DND-41 (cell line): ENCODE results near the gene SCARF1.

Experiments used
- ATAC-seq: fragments of 200-7000 bp; cut with Tn5 transposase; 3 replicates; pipeline ENCODE4 v1.9.1; 2021; ENCODE audit warnings: low read depth; ENCODE audit not compliant: insufficient read depth
- DNase-seq: peaks from one replicate; pipeline ENCODE4 v3.0.0-alpha.2; 2020
- H2AFZ ChIP-seq: 2 replicates; pipeline ENCODE4 v1.6.0; 2012; ENCODE audit warnings: low read depth, low read length
- H3K27ac ChIP-seq: 2 replicates; pipeline ENCODE4 v1.5.1; 2012; ENCODE audit warnings: low read length, inconsistent platforms
- H3K27me3 ChIP-seq: fragments of 200-600 bp; sonication (generic); 2 replicates; pipeline ENCODE4 v1.6.0; 2012; ENCODE audit warnings: low read length, mild to moderate bottlenecking, inconsistent platforms; ENCODE audit not compliant: insufficient read depth, poor library complexity
- H3K36me3 ChIP-seq: 2 replicates; pipeline ENCODE4 v1.5.1; 2012; ENCODE audit warnings: low read length, inconsistent platforms; ENCODE audit not compliant: insufficient read depth
- H3K4me1 ChIP-seq: 2 replicates; pipeline ENCODE4 v1.5.1; 2012; ENCODE audit warnings: mild to moderate bottlenecking, low read length; ENCODE audit not compliant: insufficient read depth
- H3K4me2 ChIP-seq: 2 replicates; pipeline ENCODE4 v1.6.0; 2012; ENCODE audit warnings: mild to moderate bottlenecking, moderate library complexity, low read length, inconsistent platforms; ENCODE audit not compliant: insufficient read depth
- H3K4me3 ChIP-seq, 2 experiments: fragments of 200-600 bp in 1 of 2; shearing (Covaris generic) in 1 of 2; 2 replicates each; pipeline ENCODE4 v1.5.1; 2012 to 2016; ENCODE audit warnings: inconsistent platforms in 2 of 2, low read length in 2 of 2, mild to moderate bottlenecking in 2 of 2, low read depth in 1 of 2, moderate library complexity in 1 of 2
- H3K79me2 ChIP-seq: 2 replicates; pipeline ENCODE4 v1.6.0; 2012; ENCODE audit warnings: low read length, inconsistent platforms; ENCODE audit not compliant: insufficient read depth
- H3K9ac ChIP-seq: 2 replicates; pipeline ENCODE4 v1.6.0; 2012; ENCODE audit warnings: low read depth, mild to moderate bottlenecking, inconsistent platforms, low read length, moderate library complexity
- H3K9me3 ChIP-seq: 2 replicates; pipeline ENCODE4 v1.5.1; 2012; ENCODE audit warnings: low read length, moderate library complexity, mild to moderate bottlenecking, inconsistent platforms; ENCODE audit not compliant: insufficient read depth, severe bottlenecking
- H4K20me1 ChIP-seq: 2 replicates; pipeline ENCODE4 v1.6.0; 2012; ENCODE audit warnings: low read length; ENCODE audit not compliant: insufficient read depth
- CTCF ChIP-seq: IDR thresholded peaks from 2 replicates; pipeline ENCODE4 v1.5.1; 2012; ENCODE audit warnings: borderline replicate concordance, low read length, moderate library complexity, mild to moderate bottlenecking; ENCODE audit not compliant: poor library complexity, severe bottlenecking; ENCODE audit errors: extremely low read depth
- EZH2 ChIP-seq: IDR thresholded peaks from 3 replicates; pipeline ENCODE4 v1.6.1; 2012; ENCODE audit warnings: borderline replicate concordance, low read depth, mild to moderate bottlenecking, moderate library complexity, low read length, inconsistent platforms; ENCODE audit not compliant: severe bottlenecking

The SCARF1 gene

GRCh38 chr17:1641065-1641403, 4.5 kb downstream of the SCARF1 start:
- peaks cover 3% of the 10 kb centered on the region; the same call in 1 of the 2 replicates for H4K20me1 ChIP-seq
- TF ChIP-seq EZH2 = no peak
- no peak for TF ChIP-seq CTCF
- H3K79me2 ChIP-seq = no peaks in the 10 kb centered on the region
- DNase-seq (no peak), ATAC-seq (no peak)
- peaks cover 5% of the 10 kb centered on the region for H3K4me1 ChIP-seq
- no peak overlapping the region for H2AFZ ChIP-seq
- H3K9ac ChIP-seq = no peak overlapping the region
- no peak overlapping the region for H3K4me2 ChIP-seq
- no peak overlapping the region for H3K27ac ChIP-seq
- H3K27me3 ChIP-seq = peaks cover 4% of the 10 kb centered on the region
- H3K9me3 ChIP-seq = no peaks in the 10 kb centered on the region
- no peaks in the 10 kb centered on the region for H3K36me3 ChIP-seq
- H3K4me3 ChIP-seq = no peak overlapping the region

GRCh38 chr17:1640329-1641064, 5.0 kb downstream of the SCARF1 start:
- ATAC-seq (no peak), DNase-seq (no peak)
- H3K4me2 ChIP-seq = no peak overlapping the region
- H3K9ac ChIP-seq = no peak overlapping the region
- peaks cover 4% of the 10 kb centered on the region for H3K27me3 ChIP-seq
- TF ChIP-seq EZH2 (no peak), CTCF (no peak)
- no peak overlapping the region for H3K4me3 ChIP-seq
- H3K36me3 ChIP-seq = no peaks in the 10 kb centered on the region
- H3K27ac ChIP-seq = no peak overlapping the region
- H3K4me1 ChIP-seq = peaks cover 5% of the 10 kb centered on the region
- peaks cover 3% of the 10 kb centered on the region; the same call in 1 of the 2 replicates for H4K20me1 ChIP-seq
- H2AFZ ChIP-seq = no peak overlapping the region
- no peaks in the 10 kb centered on the region for H3K9me3 ChIP-seq
- no peaks in the 10 kb centered on the region for H3K79me2 ChIP-seq

- ATAC-seq (no peak), DNase-seq (no peak)
- peaks cover 4% of the 10 kb centered on the region for H3K27me3 ChIP-seq
- TF ChIP-seq EZH2 (no peak), CTCF (no peak)
- H3K27ac ChIP-seq = no peak overlapping the region
- peaks cover 3% of the 10 kb centered on the region; the same call in 1 of the 2 replicates for H4K20me1 ChIP-seq
- H3K36me3 ChIP-seq = no peaks in the 10 kb centered on the region
- no peak overlapping the region for H3K4me2 ChIP-seq
- no peaks in the 10 kb centered on the region for H3K9me3 ChIP-seq
- H3K79me2 ChIP-seq = no peaks in the 10 kb centered on the region
- H3K9ac ChIP-seq = no peak overlapping the region
- peaks cover 5% of the 10 kb centered on the region for H3K4me1 ChIP-seq
- no peak overlapping the region for H2AFZ ChIP-seq
- no peak overlapping the region for H3K4me3 ChIP-seq
These were observed 5.9 kb downstream of the SCARF1 start for GRCh38 chr17:1639549-1640180.
